Prostate gland (tissue), 2 donors: ENCODE data around the gene C16orf90.

Experiments used
- POLR2AphosphoS5 ChIP-seq: sonication (generic); formaldehyde crosslinking; IDR thresholded peaks from one replicate; pipeline ENCODE4 v1.6.1; 2017; ENCODE audit warnings: antibody characterized with exemption
- TF ChIP-seq, protein P1 (sequence below), 4 experiments: fragments of 200-600 bp in 2 of 4; fragments of 450-650 bp in 2 of 4; sonication (generic) in 2 of 4; IDR thresholded peaks; 1 replicate in 3 of 4; 2 replicates in 1 of 4; pipeline ENCODE4 v1.5.1; 2016 to 2019; ENCODE audit warnings: antibody characterized with exemption in 4 of 4, mild to moderate bottlenecking in 2 of 4, moderate library complexity in 2 of 4

DNA sequence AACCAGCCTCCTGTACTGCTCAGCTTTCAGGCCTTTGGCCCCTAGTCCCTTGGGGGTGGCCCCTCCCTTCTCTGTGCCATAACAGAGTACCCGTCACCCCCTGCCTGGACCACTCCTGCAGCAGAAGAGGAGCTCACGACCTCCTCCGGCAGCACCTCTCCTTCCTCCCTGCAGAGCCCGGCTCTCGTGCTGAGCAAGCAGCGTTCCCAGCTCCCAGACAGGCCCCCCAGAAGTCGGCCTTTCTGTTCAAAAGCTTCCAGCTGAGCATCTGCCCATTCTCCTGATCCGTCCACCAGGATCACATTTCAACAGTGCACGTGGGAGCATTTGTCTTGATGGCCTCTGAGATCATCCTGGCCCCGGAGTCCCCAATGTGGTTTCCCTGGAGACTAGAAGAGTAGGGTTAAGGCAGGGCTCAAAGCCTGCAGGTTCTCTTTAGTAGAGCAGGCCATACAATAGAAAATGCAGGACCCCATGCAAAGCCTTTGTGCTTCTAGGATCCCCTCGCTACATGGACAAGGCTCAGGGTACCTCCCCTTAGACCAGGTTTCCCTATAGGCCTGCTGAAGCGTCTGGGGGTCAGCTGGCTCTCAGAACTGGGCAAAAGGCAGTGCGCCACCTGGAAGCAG, 46.4 kb upstream of the C16orf90 start:
- TF ChIP-seq, protein P1, sequence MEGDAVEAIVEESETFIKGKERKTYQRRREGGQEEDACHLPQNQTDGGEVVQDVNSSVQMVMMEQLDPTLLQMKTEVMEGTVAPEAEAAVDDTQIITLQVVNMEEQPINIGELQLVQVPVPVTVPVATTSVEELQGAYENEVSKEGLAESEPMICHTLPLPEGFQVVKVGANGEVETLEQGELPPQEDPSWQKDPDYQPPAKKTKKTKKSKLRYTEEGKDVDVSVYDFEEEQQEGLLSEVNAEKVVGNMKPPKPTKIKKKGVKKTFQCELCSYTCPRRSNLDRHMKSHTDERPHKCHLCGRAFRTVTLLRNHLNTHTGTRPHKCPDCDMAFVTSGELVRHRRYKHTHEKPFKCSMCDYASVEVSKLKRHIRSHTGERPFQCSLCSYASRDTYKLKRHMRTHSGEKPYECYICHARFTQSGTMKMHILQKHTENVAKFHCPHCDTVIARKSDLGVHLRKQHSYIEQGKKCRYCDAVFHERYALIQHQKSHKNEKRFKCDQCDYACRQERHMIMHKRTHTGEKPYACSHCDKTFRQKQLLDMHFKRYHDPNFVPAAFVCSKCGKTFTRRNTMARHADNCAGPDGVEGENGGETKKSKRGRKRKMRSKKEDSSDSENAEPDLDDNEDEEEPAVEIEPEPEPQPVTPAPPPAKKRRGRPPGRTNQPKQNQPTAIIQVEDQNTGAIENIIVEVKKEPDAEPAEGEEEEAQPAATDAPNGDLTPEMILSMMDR (IDR thresholded peaks at IDR 0.05): no peak
- no peak for TF ChIP-seq POLR2AphosphoS5
